GM12878 (cell line): Measurements from ENCODE around the gene SH2D2A. TPM values are rescaled to one million over a fixed set of nuclear protein-coding genes. Genes with fewer than 3 reads are reported as not detected.

ENCODE experiments used
- ATF2 ChIP-seq: IDR thresholded peaks from 2 replicates; pipeline ENCODE4 v1.6.1; 2012; ENCODE audit warnings: low read length, inconsistent platforms
- ATF7 ChIP-seq: fragments of 450-650 bp; IDR thresholded peaks from 2 replicates; pipeline ENCODE4 v1.6.1; 2016; ENCODE audit warnings: low read depth, mild to moderate bottlenecking
- BCL11A ChIP-seq: IDR thresholded peaks from 2 replicates; pipeline ENCODE4 v1.6.1; 2011; ENCODE audit warnings: low read depth, low read length
- FOS ChIP-seq: IDR thresholded peaks from 3 replicates; pipeline ENCODE4 v1.6.1; 2011; ENCODE audit warnings: borderline replicate concordance; ENCODE audit not compliant: insufficient read length; ENCODE audit errors: extremely low read depth
- GABPA ChIP-seq: IDR thresholded peaks from 2 replicates; pipeline ENCODE4 v1.6.1; 2014; ENCODE audit warnings: antibody characterized with exemption, low read depth, mild to moderate bottlenecking, inconsistent platforms
- JUND ChIP-seq: IDR thresholded peaks from 2 replicates; pipeline ENCODE4 v1.6.1; 2012; ENCODE audit warnings: low read depth, mild to moderate bottlenecking, low read length, improper control_type of control experiment, moderate library complexity
- MEF2A ChIP-seq: IDR thresholded peaks from 2 replicates; pipeline ENCODE4 v1.6.1; 2011; ENCODE audit warnings: low read depth, mild to moderate bottlenecking, low read length, moderate library complexity; ENCODE audit not compliant: insufficient read depth
- NR2C1 ChIP-seq: fragments of 450-650 bp; IDR thresholded peaks from 2 replicates; pipeline ENCODE4 v1.6.1; 2017; ENCODE audit warnings: antibody characterized with exemption, mild to moderate bottlenecking, moderate library complexity
- POLR2A ChIP-seq: IDR thresholded peaks from 2 replicates; pipeline ENCODE4 v1.6.1; 2011; ENCODE audit warnings: low read depth, mild to moderate bottlenecking, low read length
- POLR2AphosphoS2 ChIP-seq: IDR thresholded peaks from 2 replicates; pipeline ENCODE4 v1.6.1; 2011; ENCODE audit warnings: low read depth, mild to moderate bottlenecking, low read length, improper control_type of control experiment, moderate library complexity
- RB1 ChIP-seq: fragments of 450-650 bp; formaldehyde crosslinking; IDR thresholded peaks from 2 replicates; pipeline ENCODE4 v1.6.1; 2017; ENCODE audit warnings: mild to moderate bottlenecking, borderline replicate concordance
- RCOR1 ChIP-seq: conservative IDR thresholded peaks from 2 replicates; pipeline ENCODE4 v1.6.1; 2012; ENCODE audit warnings: low read depth, low read length, improper control_type of control experiment
- RELB ChIP-seq: fragments of 450-650 bp; IDR thresholded peaks from 2 replicates; pipeline ENCODE4 v1.6.1; 2017; ENCODE audit warnings: low read depth, mild to moderate bottlenecking, moderate library complexity
- SIX5 ChIP-seq: IDR thresholded peaks from 2 replicates; pipeline ENCODE4 v1.6.1; 2011; ENCODE audit warnings: mild to moderate bottlenecking, low read depth, low read length, moderate library complexity; ENCODE audit not compliant: severe bottlenecking
- SREBF2 ChIP-seq: IDR thresholded peaks from 2 replicates; pipeline ENCODE4 v1.6.1; 2012; ENCODE audit warnings: mild to moderate bottlenecking, low read length
- WRNIP1 ChIP-seq: IDR thresholded peaks from 2 replicates; pipeline ENCODE4 v1.6.1; 2011; ENCODE audit warnings: low read depth, low read length, improper control_type of control experiment, borderline replicate concordance
- ZBTB40 ChIP-seq: fragments of 450-650 bp; IDR thresholded peaks from 2 replicates; pipeline ENCODE4 v1.6.1; 2016; ENCODE audit warnings: mild to moderate bottlenecking, moderate library complexity, borderline replicate concordance
- ZNF207 ChIP-seq: fragments of 450-650 bp; IDR thresholded peaks from 2 replicates; pipeline ENCODE4 v1.6.1; 2014; ENCODE audit warnings: antibody characterized with exemption, mild to moderate bottlenecking, borderline replicate concordance
- ZNF622 ChIP-seq: fragments of 450-650 bp; IDR thresholded peaks from 2 replicates; pipeline ENCODE4 v1.6.1; 2017; ENCODE audit warnings: mild to moderate bottlenecking, inconsistent platforms
- polyA plus RNA-seq, 11 experiments: library from polyadenylated mRNA; depleted of rRNA in 4 of 11; unstranded in 6 of 11; stranded (reverse) in 5 of 11; fragments of >200 nt; fragmentation: Nextera tagmentation in 4 of 11; fragmentation: Illumina TruSeq in 1 of 11; extraction: Ambion mirVana in 4 of 11; extraction: Trizol in 1 of 11; gene quantifications; 1 replicate in 1 of 11; 2 replicates in 10 of 11; pipeline versions ENCODE4 v1.2.1 to v1.2.3, GENCODE V29; 2011 to 2016; ENCODE audit warnings: inconsistent platforms in 2 of 11, missing spikeins in 2 of 11, low read depth in 1 of 11
- total RNA-seq, 4 experiments: library from RNA; depleted of rRNA in 3 of 4; stranded (reverse); fragments of >200 nt in 3 of 4; fragmentation: Illumina TruSeq in 1 of 4; extraction: Trizol in 1 of 4; gene quantifications; 2 replicates each; pipeline versions ENCODE4 v1.2.1 to v1.2.3, GENCODE V29; 2013 to 2021

Gene SH2D2A
- total and polyA plus RNA-seq, 10 of the 15 experiments (the other 5 are each of a cell fraction or from before 2014, with no cell fraction given): 0.72 to 15.9 (median 7.0) TPM

- TF ChIP-seq RELB: peak; percentile 94
- TF ChIP-seq SIX5: peak; percentile 98
- TF ChIP-seq BCL11A: no peak
- no peak; the same call in 1 of the 2 replicates for TF ChIP-seq POLR2AphosphoS2
- no peak; the same call in 1 of the 2 replicates for TF ChIP-seq ZNF207
- TF ChIP-seq RCOR1: no peak
- TF ChIP-seq JUND: no peak
- TF ChIP-seq POLR2A: peak; percentile 84
- TF ChIP-seq WRNIP1: 0 out of 2 replicates have a peak, but pooled peaks have one; percentile 76
- no peak for TF ChIP-seq ATF2
- peak; percentile 73; the same call in 1 of the 2 replicates for TF ChIP-seq ATF7
- peak; percentile 89 for TF ChIP-seq GABPA
- no peak for TF ChIP-seq ZNF622
- TF ChIP-seq MEF2A: no peak
- peak; percentile 91 for TF ChIP-seq ZBTB40
- no peak for TF ChIP-seq SREBF2
- TF ChIP-seq NR2C1: peak; percentile 76
- peak; percentile 50; the same call in 1 of the 2 replicates for TF ChIP-seq RB1
- TF ChIP-seq FOS: no peak
Measured at GRCh38 chr1:156767101-156767878, 49.4 kb downstream of the SH2D2A start, which contains the start of gene PRCC (continued).
